HG03558 (cell line): ENCODE results near the gene G0S2.

ENCODE experiments used
- ATAC-seq: cut with Tn5 transposase; IDR thresholded peaks from one replicate; pipeline ENCODE4 v1.9.1; 2021; ENCODE audit warnings: moderate number of reproducible peaks; ENCODE audit not compliant: unreplicated experiment; ENCODE audit errors: extremely low read depth

The G0S2 gene

DNA sequence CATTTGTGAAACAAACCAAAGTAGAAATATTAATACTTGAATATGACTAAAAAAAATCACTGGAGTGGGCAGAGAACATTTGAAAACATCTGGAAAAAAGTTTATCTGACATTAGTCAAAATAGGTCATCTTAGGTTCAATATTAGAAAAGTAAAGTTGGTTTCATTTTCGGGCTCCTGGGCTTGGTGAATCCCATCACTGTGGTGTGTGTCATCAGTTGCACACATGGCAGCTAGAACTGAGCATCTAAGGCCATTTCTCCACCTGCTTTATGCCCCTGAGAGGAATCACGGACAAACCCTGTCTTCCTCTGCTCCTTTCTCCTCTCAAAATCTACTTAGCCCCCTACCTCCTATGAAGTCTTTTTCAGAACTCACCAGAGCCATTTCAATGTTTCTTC is 34.9 kb downstream of the G0S2 start:
- no peak for ATAC-seq

GRCh38 chr1:209710847-209711246 is 35.6 kb downstream of the G0S2 start:
- no peak for ATAC-seq

DNA sequence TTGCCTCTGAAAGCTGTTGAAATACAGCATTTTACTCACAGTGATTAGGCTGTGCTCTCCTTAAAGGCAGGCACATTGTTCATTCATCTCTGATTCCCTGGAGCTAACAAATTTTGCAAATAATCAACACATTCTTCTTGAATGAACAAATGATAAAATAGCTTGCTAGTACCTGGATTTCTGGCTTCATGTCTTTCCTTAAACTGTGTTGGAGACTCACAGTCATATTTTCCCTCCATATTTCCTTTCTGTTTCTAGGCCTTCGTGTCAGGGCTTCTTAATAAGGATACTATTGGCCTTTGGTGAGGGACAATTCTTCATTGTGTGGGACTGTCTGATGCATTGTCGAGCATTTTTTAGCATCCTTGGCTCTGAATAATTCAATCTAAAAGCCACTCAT is 39.1 kb downstream of the G0S2 start:
- no peak for ATAC-seq

- no peak for ATAC-seq
These were observed 40.1 kb downstream of the G0S2 start for GRCh38 chr1:209715314-209715713.

DNA sequence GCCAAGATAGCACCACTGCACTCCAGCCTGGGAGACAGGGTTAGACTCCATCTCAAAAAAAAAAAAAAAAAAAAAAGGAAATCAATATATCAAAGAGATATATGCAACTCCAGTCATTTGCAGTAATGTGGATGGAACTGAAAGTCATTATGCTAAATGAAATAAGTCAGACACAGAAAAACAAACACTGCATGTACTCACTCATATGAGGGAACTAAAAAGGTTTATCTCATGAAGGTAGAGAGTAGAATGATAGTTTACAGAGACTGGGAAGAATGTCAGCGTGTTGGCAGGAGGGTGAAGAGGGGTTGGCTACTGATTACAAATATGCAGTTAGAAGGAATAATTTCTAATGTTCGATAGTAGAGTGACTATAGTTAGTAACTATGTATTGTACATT is 42.6 kb downstream of the G0S2 start:
- ATAC-seq, result no peak

GRCh38 chr1:209720326-209720725 is 45.1 kb downstream of the G0S2 start:
- no peak for ATAC-seq

- ATAC-seq, result no peak
These were observed 45.6 kb downstream of the G0S2 start for GRCh38 chr1:209720826-209721225.

GRCh38 chr1:209721323-209721722 is 46.1 kb downstream of the G0S2 start:
- ATAC-seq, result no peak

DNA sequence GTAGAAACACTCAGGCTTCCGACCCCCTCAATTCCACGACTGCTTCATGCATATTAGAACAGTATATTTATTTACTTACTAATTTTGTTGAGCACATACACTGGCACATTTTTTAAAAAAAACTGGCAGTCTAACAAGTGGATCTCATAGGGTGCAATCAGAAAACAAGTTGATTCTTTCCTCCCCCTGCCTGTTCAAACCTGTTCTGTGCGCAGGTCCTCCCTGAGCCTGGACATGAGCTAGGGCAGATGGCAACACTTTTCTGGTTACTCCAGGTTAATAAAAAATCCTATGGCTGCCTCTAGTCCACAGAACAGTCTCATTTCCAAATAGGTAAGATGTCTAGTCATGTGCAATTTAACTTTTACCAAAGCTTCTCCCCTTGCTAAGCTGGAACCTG is 48.1 kb downstream of the G0S2 start:
- ATAC-seq, result no peak

DNA sequence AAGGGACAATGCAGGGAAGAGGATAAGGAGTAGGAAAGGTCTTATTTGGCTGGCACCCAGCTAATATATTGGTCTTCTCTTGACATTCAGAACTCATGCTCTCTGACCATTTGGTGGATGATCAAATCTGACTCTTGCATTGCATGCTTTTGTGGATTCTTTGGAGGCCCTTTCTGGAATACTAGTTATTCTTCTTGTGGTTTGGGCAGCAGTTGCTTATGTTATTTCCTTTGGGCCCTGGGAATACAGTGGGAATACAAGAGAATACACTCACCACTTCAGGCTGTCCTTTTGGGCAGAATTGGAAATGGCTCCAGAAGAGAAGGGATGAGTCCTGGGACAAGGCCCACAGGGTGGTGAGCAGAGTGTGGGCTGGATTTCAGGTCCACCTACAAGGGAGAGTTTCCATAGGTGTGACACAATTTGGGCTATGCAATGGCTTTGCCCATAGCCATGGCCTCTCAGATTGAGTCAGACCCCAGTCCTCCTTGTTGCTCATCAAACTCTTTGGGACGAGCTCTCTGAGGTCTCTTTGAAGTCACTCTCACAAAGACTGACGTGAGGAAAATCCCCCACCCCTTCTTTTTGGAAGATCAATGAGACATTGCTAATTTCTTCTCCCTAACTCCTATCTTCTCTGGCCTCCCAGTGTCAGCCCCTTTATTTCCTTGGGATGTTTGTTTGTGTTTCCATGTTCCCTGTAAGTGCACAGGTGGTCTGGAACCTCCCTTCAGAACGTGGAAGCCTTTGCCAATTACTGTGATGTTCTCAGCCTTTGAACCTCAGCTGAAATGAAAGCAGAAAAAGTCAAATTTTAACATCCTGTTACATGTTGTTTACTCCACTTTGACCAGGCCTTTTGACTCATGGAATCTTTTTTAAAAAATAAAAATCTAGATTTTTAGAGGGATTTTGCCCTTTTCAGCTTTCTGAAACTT is 48.8 kb downstream of the G0S2 start:
- no peak for ATAC-seq
